DMS 273 treated with DMSO at 0.1 percent for 48 hours (cell line): ENCODE measurements around the gene FIGNL1.
"Not testable (repeated sequence)": the region's sequence is repeated elsewhere in the genome, so short reads cannot be mapped to it uniquely, and the experiment has no call there.

Experiments used
- DNase-seq: peaks from one replicate; lab custom pipeline; 2025; lab: John Stamatoyannopoulos, UW

FIGNL1 gene

GRCh38 chr7:50471970-50472369 is 21.8 kb upstream of the FIGNL1 start:
- DNase-seq: no peak

GRCh38 chr7:50470250-50471163 is 20.4 kb upstream of the FIGNL1 start:
- no peak for DNase-seq

- DNase-seq: no peak
Observed at GRCh38 chr7:50469181-50469580, 19.0 kb upstream of the FIGNL1 start.

GRCh38 chr7:50467817-50468610 is 17.9 kb upstream of the FIGNL1 start:
- peak; percentile 57 for DNase-seq

- peak; percentile 84 for DNase-seq
Observed at GRCh38 chr7:50466815-50467585, 16.9 kb upstream of the FIGNL1 start.

- DNase-seq: no peak
Observed at GRCh38 chr7:50463035-50463434, 12.9 kb upstream of the FIGNL1 start.

- DNase-seq: no peak
Observed at GRCh38 chr7:50462361-50462760, 12.2 kb upstream of the FIGNL1 start.

GRCh38 chr7:50461695-50462094 is 11.5 kb upstream of the FIGNL1 start:
- no peak for DNase-seq

- not testable (repeated sequence) for DNase-seq
Observed at GRCh38 chr7:50459183-50459582, 9.0 kb upstream of the FIGNL1 start.

- not testable (repeated sequence) for DNase-seq
Observed at GRCh38 chr7:50458651-50459050, 8.5 kb upstream of the FIGNL1 start.

GRCh38 chr7:50456371-50457123 is 6.4 kb upstream of the FIGNL1 start:
- DNase-seq: no peak

GRCh38 chr7:50455658-50456057 is 5.5 kb upstream of the FIGNL1 start:
- DNase-seq: no peak

- DNase-seq: no peak
Observed at GRCh38 chr7:50454968-50455367, 4.8 kb upstream of the FIGNL1 start.

- DNase-seq: no peak
Observed at GRCh38 chr7:50450590-50451032, 461 bp upstream of the FIGNL1 start.

- DNase-seq: no peak
Observed at GRCh38 chr7:50449501-50449880, 659 bp downstream of the FIGNL1 start.

GRCh38 chr7:50448823-50449222 is 1.3 kb downstream of the FIGNL1 start:
- DNase-seq: no peak

- DNase-seq: no peak
Observed at GRCh38 chr7:50446542-50446960, 3.6 kb downstream of the FIGNL1 start.

- DNase-seq: no peak
Observed at GRCh38 chr7:50436133-50436806, 13.9 kb downstream of the FIGNL1 start.

- DNase-seq: no peak
Observed at GRCh38 chr7:50431722-50432305, 18.3 kb downstream of the FIGNL1 start.

GRCh38 chr7:50431316-50431715 is 18.8 kb downstream of the FIGNL1 start:
- DNase-seq: no peak
